ENCODE results near the gene CTNNA1. TPM values are rescaled to one million over a fixed set of nuclear protein-coding genes. Genes with fewer than 3 reads are reported as not detected.

The CTNNA1 gene
- polyA plus RNA-seq, 1 donor (not counting 4 experiments of a cell fraction or from before 2014, with no cell fraction given), result 119 TPM

DNA sequence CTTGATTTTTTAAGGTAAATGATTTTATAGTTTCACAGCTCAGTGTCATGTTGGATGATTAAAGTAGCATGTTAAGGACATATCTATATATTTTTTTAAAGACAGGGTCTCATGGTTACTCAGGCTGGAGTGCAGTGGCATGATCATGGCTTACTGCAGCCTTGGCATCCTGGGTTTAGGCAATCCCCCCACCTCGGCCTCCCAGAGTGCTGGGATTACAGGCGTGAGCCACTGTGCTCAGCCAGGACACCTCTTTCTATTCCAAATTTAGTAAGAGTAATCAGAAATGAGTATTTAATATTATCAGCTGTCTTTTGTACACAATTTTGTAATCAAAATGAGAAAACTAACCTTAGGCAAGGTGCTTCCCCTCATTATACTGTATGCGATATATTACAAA, 160.5 kb downstream of the CTNNA1 start:
- H3K4me3 ChIP-seq (ENCODE audit: control insufficient read depth in 2 of 3, extremely low read depth in 1 of 3, insufficient read depth in 2 of 3, low read depth in 1 of 3, low read length in 3 of 3), result no peak overlapping the region
- peaks cover 2% of the 10 kb centered on the region for H3K4me1 ChIP-seq (ENCODE audit: control insufficient read depth, extremely low read depth, insufficient read depth, low read length)
- no peak overlapping the region for H2AFZ ChIP-seq (ENCODE audit: control insufficient read depth, low read length)
- peaks cover 2% of the 10 kb centered on the region for H3K79me2 ChIP-seq (ENCODE audit: control insufficient read depth, insufficient read depth, low read length)
- DNase-seq (ENCODE audit: low read depth, low spot score), result no peak
- H3K27me3 ChIP-seq (ENCODE audit: control insufficient read depth, extremely low read depth, insufficient read depth, low read length), result no peaks in the 10 kb centered on the region
- H3K9me3 ChIP-seq (ENCODE audit: control insufficient read depth, low read depth, low read length), result no peaks in the 10 kb centered on the region
- no peak overlapping the region for H3K27ac ChIP-seq (ENCODE audit: control insufficient read depth, insufficient read depth, low read length)
- no peak for TF ChIP-seq EZH2 (IDR thresholded peaks at IDR 0.05; ENCODE audit: low read length)
- TF ChIP-seq, protein P1, sequence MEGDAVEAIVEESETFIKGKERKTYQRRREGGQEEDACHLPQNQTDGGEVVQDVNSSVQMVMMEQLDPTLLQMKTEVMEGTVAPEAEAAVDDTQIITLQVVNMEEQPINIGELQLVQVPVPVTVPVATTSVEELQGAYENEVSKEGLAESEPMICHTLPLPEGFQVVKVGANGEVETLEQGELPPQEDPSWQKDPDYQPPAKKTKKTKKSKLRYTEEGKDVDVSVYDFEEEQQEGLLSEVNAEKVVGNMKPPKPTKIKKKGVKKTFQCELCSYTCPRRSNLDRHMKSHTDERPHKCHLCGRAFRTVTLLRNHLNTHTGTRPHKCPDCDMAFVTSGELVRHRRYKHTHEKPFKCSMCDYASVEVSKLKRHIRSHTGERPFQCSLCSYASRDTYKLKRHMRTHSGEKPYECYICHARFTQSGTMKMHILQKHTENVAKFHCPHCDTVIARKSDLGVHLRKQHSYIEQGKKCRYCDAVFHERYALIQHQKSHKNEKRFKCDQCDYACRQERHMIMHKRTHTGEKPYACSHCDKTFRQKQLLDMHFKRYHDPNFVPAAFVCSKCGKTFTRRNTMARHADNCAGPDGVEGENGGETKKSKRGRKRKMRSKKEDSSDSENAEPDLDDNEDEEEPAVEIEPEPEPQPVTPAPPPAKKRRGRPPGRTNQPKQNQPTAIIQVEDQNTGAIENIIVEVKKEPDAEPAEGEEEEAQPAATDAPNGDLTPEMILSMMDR (optimal IDR thresholded peaks at IDR 0.05 in 1 of 3, IDR thresholded peaks at IDR 0.05 in 1 of 3, conservative IDR thresholded peaks at IDR 0.05 in 1 of 3; ENCODE audit: extremely low read depth in 1 of 3, insufficient read depth in 2 of 3, low read length in 3 of 3), result no peak
- H3K36me3 ChIP-seq (ENCODE audit: control insufficient read depth in 2 of 2, extremely low read depth in 1 of 2, insufficient read depth in 2 of 2, low read length in 2 of 2), result peaks cover 3 to 14% of the 10 kb centered on the region in 2 experiments
- no peaks in the 10 kb centered on the region for H4K20me1 ChIP-seq (ENCODE audit: control insufficient read depth, extremely low read depth, insufficient read depth, low read length)
- H3K9me1 ChIP-seq (ENCODE audit: control insufficient read depth, extremely low read depth, insufficient read depth, low read length), result peaks cover 6% of the 10 kb centered on the region
- no peak for FAIRE-seq
- no peak overlapping the region for H3K9ac ChIP-seq (ENCODE audit: control insufficient read depth, extremely low read depth, insufficient read depth, low read length)
- H3K4me2 ChIP-seq (ENCODE audit: control insufficient read depth, extremely low read depth, insufficient read depth, low read depth, low read length), result no peak overlapping the region
- dilution Hi-C loops (cut with MboI; ENCODE audit: extremely low pct_ligation_motif_present, low sequenced_read_pairs), result no loop called here

DNA sequence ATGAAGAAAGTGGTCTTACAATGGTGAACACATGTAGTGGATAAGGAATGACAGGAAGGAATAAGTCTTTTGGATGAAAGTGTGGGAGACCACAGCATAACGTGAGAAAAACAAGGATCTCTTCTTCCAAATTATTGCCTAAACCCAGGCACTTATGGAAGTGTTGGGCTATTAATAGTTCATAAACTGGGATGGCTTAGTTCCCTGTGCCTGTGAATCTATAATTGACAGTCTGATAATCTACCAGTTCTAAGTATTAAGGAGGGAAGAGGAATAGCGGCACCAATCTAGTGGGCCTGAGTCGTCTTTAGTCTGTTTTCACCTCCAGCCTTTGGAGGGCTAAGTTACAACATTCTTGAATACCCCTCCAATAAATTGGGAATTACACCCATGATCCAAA, 161.1 kb downstream of the CTNNA1 start:
- TF ChIP-seq EZH2 (IDR thresholded peaks at IDR 0.05; ENCODE audit: low read length), result no peak
- TF ChIP-seq, protein P1 (optimal IDR thresholded peaks at IDR 0.05 in 1 of 3, IDR thresholded peaks at IDR 0.05 in 1 of 3, conservative IDR thresholded peaks at IDR 0.05 in 1 of 3; ENCODE audit: extremely low read depth in 1 of 3, insufficient read depth in 2 of 3, low read length in 3 of 3), result no peak
- H3K4me3 ChIP-seq (ENCODE audit: control insufficient read depth in 2 of 3, extremely low read depth in 1 of 3, insufficient read depth in 2 of 3, low read depth in 1 of 3, low read length in 3 of 3), result no peak overlapping the region
- H4K20me1 ChIP-seq (ENCODE audit: control insufficient read depth, extremely low read depth, insufficient read depth, low read length), result no peaks in the 10 kb centered on the region
- peaks cover 6% of the 10 kb centered on the region for H3K9me1 ChIP-seq (ENCODE audit: control insufficient read depth, extremely low read depth, insufficient read depth, low read length)
- H3K9me3 ChIP-seq (ENCODE audit: control insufficient read depth, low read depth, low read length), result no peaks in the 10 kb centered on the region
- no peaks in the 10 kb centered on the region for H3K27me3 ChIP-seq (ENCODE audit: control insufficient read depth, extremely low read depth, insufficient read depth, low read length)
- peaks cover under 1 to 14% of the 10 kb centered on the region in 2 experiments for H3K36me3 ChIP-seq (ENCODE audit: control insufficient read depth in 2 of 2, extremely low read depth in 1 of 2, insufficient read depth in 2 of 2, low read length in 2 of 2)
- no peak overlapping the region for H3K4me2 ChIP-seq (ENCODE audit: control insufficient read depth, extremely low read depth, insufficient read depth, low read depth, low read length)
- peaks cover 2% of the 10 kb centered on the region for H3K4me1 ChIP-seq (ENCODE audit: control insufficient read depth, extremely low read depth, insufficient read depth, low read length)
- H3K79me2 ChIP-seq (ENCODE audit: control insufficient read depth, insufficient read depth, low read length), result peaks cover 2% of the 10 kb centered on the region
- dilution Hi-C loops (cut with MboI; ENCODE audit: extremely low pct_ligation_motif_present, low sequenced_read_pairs), result no loop called here
- H3K27ac ChIP-seq (ENCODE audit: control insufficient read depth, insufficient read depth, low read length), result no peak overlapping the region
- DNase-seq (ENCODE audit: low read depth, low spot score), result no peak
- no peak overlapping the region for H2AFZ ChIP-seq (ENCODE audit: control insufficient read depth, low read length)
- FAIRE-seq, result no peak
- no peak overlapping the region for H3K9ac ChIP-seq (ENCODE audit: control insufficient read depth, extremely low read depth, insufficient read depth, low read length)

Data from keratinocyte (primary cell).